Choroid plexus epithelial cell (primary cell): Measurements from ENCODE around the gene FOXO6.

Experiments used
- DNase-seq: peaks from one replicate; pipeline ENCODE4 v3.0.0-alpha.2; 2010; ENCODE audit warnings: low read depth
- H3K4me3 ChIP-seq: 2 replicates; pipeline ENCODE4 v1.5.1; 2011; ENCODE audit warnings: low read depth, mild to moderate bottlenecking, control low read depth, low read length, moderate library complexity
- TF ChIP-seq, protein P1 (sequence below): conservative IDR thresholded peaks from 2 replicates; pipeline ENCODE4 v1.5.1; 2011; ENCODE audit warnings: low read depth, mild to moderate bottlenecking, control low read depth, inconsistent platforms, low read length, moderate library complexity

Gene FOXO6

DNA sequence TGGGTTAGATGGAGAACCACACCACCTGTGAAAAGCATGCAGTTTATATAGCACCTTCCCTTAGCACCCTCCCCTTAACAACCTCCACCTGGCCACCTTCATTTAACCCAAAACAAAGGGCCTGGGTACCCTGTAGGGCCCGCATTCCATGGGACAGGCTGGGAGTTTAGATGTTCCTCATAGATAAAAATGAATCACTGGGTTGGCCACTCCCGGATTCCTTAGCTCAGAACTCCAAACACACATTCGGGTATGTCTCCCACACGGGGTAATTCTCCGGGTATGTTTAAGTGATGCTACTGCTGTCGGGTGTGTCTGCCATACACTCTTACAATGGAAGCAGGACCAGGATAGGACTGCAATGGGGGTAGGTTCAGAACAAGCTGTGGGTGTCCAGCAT lies 43.9 kb upstream of the FOXO6 start:
- H3K4me3 ChIP-seq: no peak overlapping the region
- DNase-seq: no peak
- TF ChIP-seq, protein P1, sequence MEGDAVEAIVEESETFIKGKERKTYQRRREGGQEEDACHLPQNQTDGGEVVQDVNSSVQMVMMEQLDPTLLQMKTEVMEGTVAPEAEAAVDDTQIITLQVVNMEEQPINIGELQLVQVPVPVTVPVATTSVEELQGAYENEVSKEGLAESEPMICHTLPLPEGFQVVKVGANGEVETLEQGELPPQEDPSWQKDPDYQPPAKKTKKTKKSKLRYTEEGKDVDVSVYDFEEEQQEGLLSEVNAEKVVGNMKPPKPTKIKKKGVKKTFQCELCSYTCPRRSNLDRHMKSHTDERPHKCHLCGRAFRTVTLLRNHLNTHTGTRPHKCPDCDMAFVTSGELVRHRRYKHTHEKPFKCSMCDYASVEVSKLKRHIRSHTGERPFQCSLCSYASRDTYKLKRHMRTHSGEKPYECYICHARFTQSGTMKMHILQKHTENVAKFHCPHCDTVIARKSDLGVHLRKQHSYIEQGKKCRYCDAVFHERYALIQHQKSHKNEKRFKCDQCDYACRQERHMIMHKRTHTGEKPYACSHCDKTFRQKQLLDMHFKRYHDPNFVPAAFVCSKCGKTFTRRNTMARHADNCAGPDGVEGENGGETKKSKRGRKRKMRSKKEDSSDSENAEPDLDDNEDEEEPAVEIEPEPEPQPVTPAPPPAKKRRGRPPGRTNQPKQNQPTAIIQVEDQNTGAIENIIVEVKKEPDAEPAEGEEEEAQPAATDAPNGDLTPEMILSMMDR: no peak

DNA sequence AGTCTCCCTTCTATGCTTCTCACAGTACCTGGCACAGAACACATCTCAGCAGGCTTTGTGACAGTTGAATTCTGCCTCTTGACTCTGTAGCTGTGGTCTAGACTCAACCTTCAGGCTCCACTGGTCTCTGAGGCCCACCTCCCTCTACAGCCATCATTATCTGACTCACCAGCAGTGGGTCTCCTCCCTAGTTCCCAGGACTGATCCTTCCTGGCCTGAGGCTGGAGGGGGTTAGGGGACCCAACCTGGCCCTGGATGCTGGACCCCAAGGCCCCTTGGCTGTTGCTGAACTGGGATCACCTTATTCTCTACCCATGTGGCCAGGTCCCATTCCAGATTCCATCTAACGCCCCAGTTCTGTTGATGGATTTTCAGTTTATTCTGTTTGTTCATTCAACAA lies 43.1 kb upstream of the FOXO6 start:
- TF ChIP-seq, protein P1: no peak
- no peak overlapping the region for H3K4me3 ChIP-seq
- DNase-seq: no peak

DNA sequence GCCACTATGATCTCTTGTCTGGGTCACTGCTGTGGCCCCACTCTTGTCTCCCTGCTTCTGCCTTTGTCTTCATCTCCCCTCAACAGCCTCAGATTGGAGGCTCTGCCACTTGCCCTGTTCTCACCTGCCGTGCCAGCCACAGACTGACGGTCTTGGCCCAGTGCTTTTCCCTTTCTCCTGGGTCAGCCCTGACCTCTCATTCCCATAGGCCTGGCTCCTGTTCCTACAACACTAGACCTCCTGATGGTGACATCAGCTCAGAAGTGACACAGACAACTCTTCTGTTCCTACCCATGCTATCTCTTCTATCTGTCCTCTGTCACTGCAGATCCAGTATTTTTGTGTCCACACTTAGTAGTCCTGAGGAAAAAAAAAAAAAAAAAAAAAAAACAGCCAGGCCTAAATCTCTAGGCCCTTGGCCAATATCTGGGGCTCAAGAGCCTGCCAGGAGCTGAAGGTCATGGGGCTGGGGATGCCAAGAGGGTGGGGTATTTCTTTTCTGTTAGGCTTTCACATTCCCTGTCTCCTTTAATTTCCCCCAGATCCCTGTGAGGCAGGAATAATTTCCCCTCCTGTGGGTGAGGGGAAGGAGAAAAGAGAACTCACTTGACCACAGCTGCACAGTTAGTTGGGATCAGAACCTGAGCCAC lies 42.0 kb upstream of the FOXO6 start:
- H3K4me3 ChIP-seq: no peak overlapping the region
- TF ChIP-seq, protein P1: no peak
- DNase-seq: no peak

DNA sequence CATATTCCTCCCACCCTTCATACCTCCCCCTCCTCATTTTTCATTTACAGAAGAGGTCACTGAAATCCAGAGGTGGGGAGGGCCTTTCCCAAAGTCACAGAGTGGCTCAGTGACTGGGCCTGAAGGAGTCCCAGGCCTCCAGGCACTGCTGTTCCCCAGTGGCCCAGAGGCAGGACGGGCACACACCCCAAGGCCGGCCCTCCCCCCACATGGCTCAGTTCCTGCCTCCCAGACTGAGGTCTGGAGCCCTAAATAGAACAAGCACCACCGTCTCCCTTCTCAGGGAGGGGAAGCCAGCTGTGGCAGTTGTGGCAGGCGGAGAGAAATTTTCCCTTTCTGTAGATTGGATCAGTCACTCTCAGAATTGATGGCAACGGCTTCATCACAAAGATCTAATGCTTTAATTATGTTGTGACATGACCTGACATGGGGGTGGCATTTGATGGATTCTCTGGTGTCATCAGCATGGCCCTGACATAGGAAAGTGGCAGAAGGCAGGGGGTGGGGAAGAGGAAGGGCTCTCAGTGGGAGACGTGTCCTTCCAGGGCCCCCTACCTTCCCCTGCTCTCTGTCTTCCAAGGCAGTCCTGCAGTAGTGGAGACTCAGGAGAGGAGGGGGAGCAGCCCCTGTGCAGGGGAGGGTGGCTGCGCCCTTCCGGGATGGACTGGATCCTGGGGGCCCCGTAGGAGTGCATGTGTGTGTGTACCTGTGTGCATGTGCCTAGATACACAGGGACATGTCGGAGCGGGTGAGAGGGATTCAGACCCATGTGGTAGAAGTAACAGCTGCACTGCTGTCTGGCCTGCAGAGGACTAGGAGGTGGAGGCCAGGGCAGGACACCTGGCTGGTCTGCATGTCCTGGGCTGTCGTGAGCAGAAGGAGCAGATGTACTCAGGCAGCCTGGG lies 41.2 kb upstream of the FOXO6 start:
- TF ChIP-seq, protein P1: no peak
- DNase-seq: no peak
- H3K4me3 ChIP-seq: no peak overlapping the region

DNA sequence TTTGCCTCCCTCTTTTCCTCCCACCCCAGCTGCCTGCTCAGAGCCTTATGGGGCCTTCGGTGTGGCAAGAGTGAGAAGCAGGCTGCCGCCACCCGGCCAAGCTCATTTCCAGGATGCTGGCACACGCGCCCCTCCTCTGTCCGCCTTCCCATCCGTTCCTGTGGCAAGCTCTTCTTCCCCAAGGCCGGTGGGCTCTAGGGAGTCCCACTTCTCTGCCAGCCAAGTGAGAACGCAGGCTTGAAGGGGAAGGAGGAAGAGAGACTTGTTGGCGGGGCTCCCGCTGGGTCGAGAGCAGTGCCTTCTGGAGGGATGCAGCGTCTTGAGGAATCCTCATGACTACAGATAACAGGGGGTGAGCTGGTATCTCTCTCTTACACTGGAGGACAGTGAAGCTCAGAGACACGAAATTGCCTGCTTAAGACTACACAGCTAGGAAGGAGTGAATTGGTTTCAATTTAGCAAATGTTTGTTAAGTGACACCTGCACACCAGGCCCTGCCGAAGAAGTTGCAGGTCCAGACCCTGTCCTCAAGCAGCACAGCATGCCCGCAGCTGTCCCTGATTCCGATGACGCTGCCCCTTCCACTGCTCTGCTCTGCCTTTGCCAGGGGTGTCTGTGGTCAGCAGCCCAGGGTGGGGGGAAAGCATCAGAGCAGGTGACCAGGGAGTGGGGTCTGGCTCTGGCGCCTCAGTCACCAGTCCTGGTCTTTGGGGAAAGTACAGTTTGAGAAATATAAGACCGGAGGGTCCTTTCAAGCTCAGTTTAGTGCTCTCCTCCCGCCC lies 40.1 kb upstream of the FOXO6 start:
- DNase-seq: no peak
- H3K4me3 ChIP-seq: no peak overlapping the region
- TF ChIP-seq, protein P1: no peak

DNA sequence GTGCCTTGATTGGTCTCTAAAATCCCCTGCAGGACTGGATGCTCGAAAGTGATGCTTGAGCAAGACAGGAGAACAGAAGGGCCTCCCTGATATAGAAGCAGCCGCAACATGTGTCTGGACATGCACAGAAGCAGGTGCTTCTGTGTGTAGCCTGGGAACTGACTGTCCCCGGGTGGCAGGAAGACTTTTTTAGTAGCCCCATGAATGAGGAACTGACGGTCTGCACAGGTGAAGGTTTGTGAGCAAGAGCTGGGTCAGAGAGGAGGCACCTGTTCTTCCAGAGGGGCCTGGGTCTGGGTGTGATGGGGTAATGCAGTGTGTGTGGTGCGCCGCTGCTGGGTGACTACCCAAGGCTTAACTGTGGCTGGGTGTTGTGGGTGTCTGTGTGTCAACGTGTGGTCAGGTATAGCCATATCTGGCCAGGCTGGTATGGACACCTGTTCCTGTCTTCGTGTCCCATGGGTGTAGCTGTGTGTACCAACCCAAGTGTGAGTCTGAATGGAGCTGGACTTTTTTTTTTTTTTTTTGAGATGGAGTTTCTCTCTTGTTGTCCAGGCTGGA lies 39.1 kb upstream of the FOXO6 start:
- DNase-seq: no peak
- TF ChIP-seq, protein P1: no peak
- no peak overlapping the region for H3K4me3 ChIP-seq
